ENCODE data around the gene NEURL4.

The NEURL4 gene

GRCh38 chr17:7354262-7354843 lies 25.2 kb upstream of the NEURL4 start:
- Histone ChIP-seq H3F3A (ENCODE audit: control insufficient read depth, insufficient read depth) (peaks cover 3% of the 10 kb centered on the region; the same call in 1 of the 2 replicates), H3K4me2 (ENCODE audit: low read length) (no peak overlapping the region), H4K20me1 (ENCODE audit: control insufficient read depth, insufficient read depth, low read depth, low read length) (no peaks in the 10 kb centered on the region), H3K79me2 (ENCODE audit: control insufficient read depth, low read length) (no peaks in the 10 kb centered on the region), H3K27ac (ENCODE audit: low read depth, low read length) (no peak overlapping the region), H3K4me3 (ENCODE audit: low read length) (no peak overlapping the region), H3K4me1 (ENCODE audit: control insufficient read depth, low read length) (peaks cover 23% of the 10 kb centered on the region), H3K9me3 (ENCODE audit: control insufficient read depth, insufficient read depth, low read length) (no peaks in the 10 kb centered on the region), H3K9me2 (replicated peaks; ENCODE audit: control insufficient read depth, low read length) (no peaks in the 10 kb centered on the region), H3K36me3 (ENCODE audit: control insufficient read depth, low read length) (peaks cover 5% of the 10 kb centered on the region), H3K27me3 (ENCODE audit: control insufficient read depth, low read length) (no peaks in the 10 kb centered on the region)
- no peak for TF ChIP-seq EZH2phosphoT487 (IDR thresholded peaks at IDR 0.05; ENCODE audit: borderline replicate concordance, low read length)
- TF ChIP-seq CTCF (IDR thresholded peaks at IDR 0.05; ENCODE audit: low read depth, low read length, poor library complexity, severe bottlenecking): no peak

GRCh38 chr17:7352910-7353635 lies 23.9 kb upstream of the NEURL4 start:
- Histone ChIP-seq H3K9me3 (ENCODE audit: control insufficient read depth, insufficient read depth, low read length) (no peaks in the 10 kb centered on the region), H3K4me3 (ENCODE audit: low read length) (peak overlapping the region; percentile 76; the same call in 1 of the 2 replicates), H3K4me2 (ENCODE audit: low read length) (peak overlapping the region; percentile 80), H3K79me2 (ENCODE audit: control insufficient read depth, low read length) (no peaks in the 10 kb centered on the region), H3K27me3 (ENCODE audit: control insufficient read depth, low read length) (no peaks in the 10 kb centered on the region), H4K20me1 (ENCODE audit: control insufficient read depth, insufficient read depth, low read depth, low read length) (no peaks in the 10 kb centered on the region), H3K4me1 (ENCODE audit: control insufficient read depth, low read length) (peaks cover 23% of the 10 kb centered on the region), H3F3A (ENCODE audit: control insufficient read depth, insufficient read depth) (peaks cover 3% of the 10 kb centered on the region; the same call in 1 of the 2 replicates), H3K9me2 (replicated peaks; ENCODE audit: control insufficient read depth, low read length) (no peaks in the 10 kb centered on the region), H3K27ac (ENCODE audit: low read depth, low read length) (no peak overlapping the region), H3K36me3 (ENCODE audit: control insufficient read depth, low read length) (peaks cover 13% of the 10 kb centered on the region)
- no peak for TF ChIP-seq CTCF (IDR thresholded peaks at IDR 0.05; ENCODE audit: low read depth, low read length, poor library complexity, severe bottlenecking)

- peak overlapping the region; percentile 76 for H3K4me3 ChIP-seq (ENCODE audit: low read length)
- peaks cover 23% of the 10 kb centered on the region for H3K4me1 ChIP-seq (ENCODE audit: control insufficient read depth, low read length)
- no peak overlapping the region for H3K27ac ChIP-seq (ENCODE audit: low read depth, low read length)
These were observed 23.4 kb upstream of the NEURL4 start for GRCh38 chr17:7352503-7352889.

More at GRCh38 chr17:7352503-7352889, 23.4 kb upstream of the NEURL4 start:
- Histone ChIP-seq H3K9me3 (ENCODE audit: control insufficient read depth, insufficient read depth, low read length) (no peaks in the 10 kb centered on the region), H3K27me3 (ENCODE audit: control insufficient read depth, low read length) (no peaks in the 10 kb centered on the region), H3K79me2 (ENCODE audit: control insufficient read depth, low read length) (no peaks in the 10 kb centered on the region), H3F3A (ENCODE audit: control insufficient read depth, insufficient read depth) (peaks cover 3% of the 10 kb centered on the region; the same call in 1 of the 2 replicates), H3K9me2 (replicated peaks; ENCODE audit: control insufficient read depth, low read length) (no peaks in the 10 kb centered on the region), H4K20me1 (ENCODE audit: control insufficient read depth, insufficient read depth, low read depth, low read length) (no peaks in the 10 kb centered on the region), H3K4me2 (ENCODE audit: low read length) (peak overlapping the region; percentile 80), H3K36me3 (ENCODE audit: control insufficient read depth, low read length) (peaks cover 19% of the 10 kb centered on the region)
- TF ChIP-seq EZH2phosphoT487 (IDR thresholded peaks at IDR 0.05; ENCODE audit: borderline replicate concordance, low read length) (no peak), CTCF (IDR thresholded peaks at IDR 0.05; ENCODE audit: low read depth, low read length, poor library complexity, severe bottlenecking) (peak; percentile 51)
